GM19467 (cell line): ENCODE data around the gene C8G.

ENCODE experiments used
- ATAC-seq: cut with Tn5 transposase; IDR thresholded peaks from one replicate; pipeline ENCODE4 v1.9.1; 2021; ENCODE audit warnings: mild to moderate bottlenecking, moderate library complexity; ENCODE audit not compliant: unreplicated experiment

The C8G gene

DNA sequence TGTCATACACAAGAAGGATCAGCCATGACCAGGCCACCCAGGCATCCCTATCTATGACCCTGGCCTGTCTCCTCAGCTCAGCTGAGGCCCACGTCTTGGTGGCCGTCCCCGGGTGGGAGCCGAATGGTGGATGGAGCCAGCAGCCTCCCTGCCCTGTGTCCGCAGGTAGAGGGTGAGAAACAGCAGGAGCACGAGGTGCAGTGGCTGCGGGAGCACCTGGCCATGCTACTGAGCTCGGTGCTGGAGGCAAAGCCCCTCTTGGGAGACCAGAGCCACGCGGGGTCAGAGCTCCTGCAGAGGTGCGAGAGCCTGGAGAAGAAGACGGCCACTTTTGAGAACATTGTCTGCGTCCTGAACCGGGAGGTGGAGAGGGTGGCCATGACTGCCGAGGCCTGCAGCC is 25.0 kb upstream of the C8G start:
- no peak for ATAC-seq

- ATAC-seq, result no peak
Observed at GRCh38 chr9:136920734-136921231, 24.3 kb upstream of the C8G start.

- no peak for ATAC-seq
Observed at GRCh38 chr9:136921307-136921706, 23.7 kb upstream of the C8G start.

- ATAC-seq, result no peak
Observed at GRCh38 chr9:136921718-136922117, 23.3 kb upstream of the C8G start.

- no peak for ATAC-seq
Observed at GRCh38 chr9:136922540-136922939, 22.5 kb upstream of the C8G start.

- no peak for ATAC-seq
Observed at GRCh38 chr9:136923881-136924280, 21.2 kb upstream of the C8G start.

- no peak for ATAC-seq
Observed at GRCh38 chr9:136925414-136926153, 19.5 kb upstream of the C8G start.

DNA sequence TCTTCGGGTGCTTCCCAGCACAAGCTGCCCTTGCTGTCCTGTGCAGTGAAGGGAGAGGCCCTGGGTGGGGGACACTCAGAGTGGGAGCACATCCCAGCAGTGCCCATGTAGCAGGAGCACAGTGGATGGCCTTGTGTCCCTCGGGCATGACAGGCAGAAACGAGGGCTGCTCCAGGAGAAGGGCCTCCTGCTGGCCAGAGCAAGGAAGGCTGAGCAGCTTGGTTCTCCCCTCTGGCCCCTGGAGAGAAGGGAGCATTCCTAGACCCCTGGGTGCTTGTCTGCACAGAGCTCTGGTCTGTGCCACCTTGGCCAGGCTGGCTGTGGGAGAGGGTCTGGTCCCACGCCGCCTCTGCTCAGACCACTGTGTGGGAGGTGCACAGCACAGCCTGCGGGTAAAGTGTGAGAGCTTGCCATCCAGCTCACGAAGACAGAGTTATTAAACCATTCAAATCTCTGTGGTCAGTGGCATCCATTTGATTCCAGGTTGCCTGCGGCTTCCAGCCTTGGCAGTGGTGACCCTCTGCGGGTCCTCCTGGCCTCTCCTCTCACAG is 18.8 kb upstream of the C8G start:
- no peak for ATAC-seq

DNA sequence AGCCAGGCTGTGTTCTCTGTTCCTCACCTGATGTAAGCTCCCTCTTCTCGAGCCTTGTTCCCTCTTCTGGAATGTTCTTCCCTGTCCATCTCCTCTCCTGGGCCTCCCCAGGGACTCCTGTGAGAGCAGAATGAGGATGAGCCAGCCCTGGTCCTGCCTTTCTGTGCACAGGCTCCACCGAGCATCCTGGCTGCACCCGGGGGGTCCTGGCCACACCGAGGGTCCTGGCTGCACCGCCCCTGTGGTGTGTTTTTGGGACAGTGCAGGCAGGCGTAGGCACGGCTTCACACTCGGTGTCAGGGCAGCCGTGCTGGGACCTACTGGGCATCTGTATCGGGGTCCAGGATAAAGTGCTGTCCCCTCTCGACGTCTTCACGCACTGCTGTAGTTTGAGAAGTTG is 18.3 kb upstream of the C8G start:
- ATAC-seq, result no peak

- no peak for ATAC-seq
Observed at GRCh38 chr9:136927343-136928271, 17.4 kb upstream of the C8G start.

- ATAC-seq, result no peak
Observed at GRCh38 chr9:136928591-136928990, 16.5 kb upstream of the C8G start.

GRCh38 chr9:136930014-136930413 is 15.0 kb upstream of the C8G start:
- no peak for ATAC-seq

GRCh38 chr9:136931611-136932130 is 13.4 kb upstream of the C8G start:
- no peak for ATAC-seq

DNA sequence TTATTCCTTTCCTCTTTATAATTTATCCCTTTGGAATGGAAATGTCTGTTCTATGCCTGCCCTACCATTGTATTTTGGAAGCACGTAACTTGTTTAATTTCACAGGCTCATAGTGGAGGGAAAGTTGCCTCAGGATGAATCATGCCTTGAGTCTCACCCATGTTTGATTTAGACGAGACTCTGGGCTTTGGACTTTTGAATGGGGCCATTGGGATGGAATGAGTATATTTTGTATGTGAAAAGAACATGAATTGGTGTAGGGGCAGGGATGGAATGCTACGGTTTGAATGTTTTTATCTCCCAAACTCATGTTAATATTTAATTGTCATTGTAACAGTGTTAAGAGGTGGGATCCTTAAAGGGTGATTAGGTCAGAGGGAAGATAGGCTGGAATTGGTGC is 10.8 kb upstream of the C8G start:
- ATAC-seq, result no peak

DNA sequence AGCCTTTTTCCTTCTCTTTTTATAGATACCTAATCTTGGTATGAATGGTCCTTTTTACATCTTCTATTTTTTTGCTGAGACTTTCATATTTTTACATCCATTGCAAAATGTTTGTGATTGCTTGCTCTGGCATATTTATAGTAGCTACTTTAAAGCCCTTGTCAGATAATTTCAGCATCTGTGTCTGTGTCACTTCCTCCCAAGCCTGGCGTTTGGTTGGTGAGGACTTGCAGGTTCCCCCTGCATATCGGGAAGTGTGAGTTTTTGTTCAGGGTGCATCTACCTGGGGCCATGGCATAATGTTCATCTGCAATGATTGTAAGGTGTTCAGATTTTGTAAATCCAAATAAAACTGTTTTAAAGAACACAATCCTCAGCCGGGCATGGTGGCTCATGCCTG is 9.4 kb upstream of the C8G start:
- no peak for ATAC-seq

- no peak for ATAC-seq
Observed at GRCh38 chr9:136936645-136937170, 8.3 kb upstream of the C8G start.

- ATAC-seq, result no peak
Observed at GRCh38 chr9:136937186-136938001, 7.6 kb upstream of the C8G start.

DNA sequence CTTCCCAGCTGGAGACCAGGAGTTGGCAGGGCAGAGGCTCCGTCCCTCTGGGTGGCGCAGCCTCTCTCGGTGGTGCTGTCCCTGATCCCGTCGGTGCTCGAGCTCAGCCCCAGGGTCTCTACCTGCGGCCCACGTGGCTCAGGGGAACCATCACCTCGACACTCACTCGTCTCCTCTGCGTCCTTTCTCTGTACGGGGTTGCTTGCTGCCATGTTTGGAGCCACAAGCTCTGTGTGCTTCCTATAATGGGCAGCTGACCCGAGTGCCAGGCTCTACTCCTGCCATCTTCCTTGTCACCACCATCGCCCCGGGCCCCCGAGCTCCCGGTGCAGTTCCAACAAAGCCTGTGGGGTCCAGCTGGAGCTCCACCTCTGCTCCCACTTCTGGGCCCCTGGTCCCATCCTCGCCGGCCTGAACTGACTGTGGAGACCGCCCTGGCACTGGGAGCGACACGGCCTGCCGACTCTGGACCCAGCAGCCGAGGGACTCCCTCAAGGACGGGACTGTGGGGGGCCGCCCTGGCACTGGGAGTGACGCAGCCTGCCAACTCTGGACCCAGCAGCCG is 5.5 kb upstream of the C8G start:
- no peak for ATAC-seq

DNA sequence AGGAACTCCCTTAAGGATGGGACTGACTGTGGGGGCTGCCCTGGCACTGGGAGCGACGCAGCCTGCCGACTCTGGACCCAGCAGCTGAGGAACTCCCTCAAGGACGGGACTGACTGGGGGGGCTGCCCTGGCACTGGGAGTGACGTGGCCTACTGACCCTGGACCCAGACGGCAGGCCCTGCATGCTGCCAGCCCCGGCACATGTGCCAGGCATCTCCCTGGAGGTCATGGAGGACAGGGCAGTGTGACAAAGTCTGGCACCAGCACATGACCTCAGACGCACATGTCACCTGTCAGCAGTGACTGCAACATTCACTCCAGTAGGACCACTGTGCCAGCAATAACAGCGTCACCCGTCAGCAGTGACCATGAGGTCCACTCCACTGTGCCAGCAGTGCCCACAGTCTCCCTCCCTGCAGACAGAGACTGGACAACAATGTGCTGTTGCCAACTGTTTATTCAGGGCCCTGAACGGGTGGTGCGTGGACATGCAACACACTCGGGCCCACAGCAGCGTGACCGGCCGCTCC is 5.0 kb upstream of the C8G start:
- no peak for ATAC-seq
